ENCODE data around the gene TMC1.

The TMC1 gene

GRCh38 chr9:72576087-72576486, 54.7 kb downstream of the TMC1 start:
- DNase-seq = no peak

GRCh38 chr9:72577212-72577753, 55.9 kb downstream of the TMC1 start:
- DNase-seq = no peak

- no peak for DNase-seq
Measured at GRCh38 chr9:72579190-72579589, 57.8 kb downstream of the TMC1 start.

- no peak for DNase-seq
Measured at GRCh38 chr9:72579880-72580550, 58.6 kb downstream of the TMC1 start.

- peak; percentile 15 for DNase-seq
Measured at GRCh38 chr9:72581694-72582093, 60.3 kb downstream of the TMC1 start.

- no peak for DNase-seq
Measured at GRCh38 chr9:72583370-72583769, 62.0 kb downstream of the TMC1 start.

- DNase-seq = peak; percentile 13
Measured at GRCh38 chr9:72586388-72587130, 65.2 kb downstream of the TMC1 start.

- DNase-seq = no peak
Measured at GRCh38 chr9:72588336-72588735, 66.9 kb downstream of the TMC1 start.

- no peak for DNase-seq
Measured at GRCh38 chr9:72589667-72590521, 68.5 kb downstream of the TMC1 start.

- DNase-seq = no peak
Measured at GRCh38 chr9:72590824-72591223, 69.4 kb downstream of the TMC1 start.

- DNase-seq = peak; percentile 12
Measured at GRCh38 chr9:72592502-72593403, 71.3 kb downstream of the TMC1 start.

- no peak for DNase-seq
Measured at GRCh38 chr9:72596451-72597180, 75.2 kb downstream of the TMC1 start.

GRCh38 chr9:72597181-72597517, 75.7 kb downstream of the TMC1 start:
- no peak for DNase-seq

- DNase-seq = no peak
Measured at GRCh38 chr9:72597601-72598000, 76.2 kb downstream of the TMC1 start.

GRCh38 chr9:72598639-72599038, 77.2 kb downstream of the TMC1 start:
- no peak for DNase-seq

GRCh38 chr9:72599874-72600534, 78.6 kb downstream of the TMC1 start:
- no peak for DNase-seq

- DNase-seq = no peak
Measured at GRCh38 chr9:72600671-72601070, 79.3 kb downstream of the TMC1 start.

GRCh38 chr9:72601615-72602014, 80.2 kb downstream of the TMC1 start:
- DNase-seq = no peak

- no peak for DNase-seq
Measured at GRCh38 chr9:72612449-72612848, 91.0 kb downstream of the TMC1 start.

- DNase-seq = no peak
Measured at GRCh38 chr9:72614067-72614466, 92.7 kb downstream of the TMC1 start.

- DNase-seq = no peak
Measured at GRCh38 chr9:72615931-72616330, 94.5 kb downstream of the TMC1 start.
